Measurements from ENCODE around the gene CEACAM5.

Gene CEACAM5

DNA sequence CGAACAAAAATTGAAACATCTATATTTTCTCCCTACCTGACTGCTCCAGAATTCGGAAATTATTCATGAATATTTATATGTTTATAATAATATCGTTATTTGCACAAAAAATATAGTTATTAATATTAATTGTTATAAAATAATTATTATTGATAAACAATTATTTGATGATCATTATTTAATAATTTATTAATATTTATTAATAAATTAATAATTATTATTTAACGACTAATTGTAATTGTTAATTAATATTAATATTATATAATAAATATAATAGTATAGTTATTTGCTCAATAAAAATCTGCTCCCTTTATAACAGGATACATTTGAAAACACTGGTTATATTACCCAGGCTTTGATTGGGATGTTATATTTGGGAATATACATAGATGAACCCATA, 61.2 kb downstream of the CEACAM5 start:
- H3K4me3 ChIP-seq (ENCODE audit: low read depth, low read length): no peak overlapping the region
- in situ Hi-C loops (cut with HindIII; ENCODE audit: low sequenced_read_pairs): no loop called here
- no peak for DNase-seq (ENCODE audit: low read depth, low spot score)
- TF ChIP-seq, protein P1, sequence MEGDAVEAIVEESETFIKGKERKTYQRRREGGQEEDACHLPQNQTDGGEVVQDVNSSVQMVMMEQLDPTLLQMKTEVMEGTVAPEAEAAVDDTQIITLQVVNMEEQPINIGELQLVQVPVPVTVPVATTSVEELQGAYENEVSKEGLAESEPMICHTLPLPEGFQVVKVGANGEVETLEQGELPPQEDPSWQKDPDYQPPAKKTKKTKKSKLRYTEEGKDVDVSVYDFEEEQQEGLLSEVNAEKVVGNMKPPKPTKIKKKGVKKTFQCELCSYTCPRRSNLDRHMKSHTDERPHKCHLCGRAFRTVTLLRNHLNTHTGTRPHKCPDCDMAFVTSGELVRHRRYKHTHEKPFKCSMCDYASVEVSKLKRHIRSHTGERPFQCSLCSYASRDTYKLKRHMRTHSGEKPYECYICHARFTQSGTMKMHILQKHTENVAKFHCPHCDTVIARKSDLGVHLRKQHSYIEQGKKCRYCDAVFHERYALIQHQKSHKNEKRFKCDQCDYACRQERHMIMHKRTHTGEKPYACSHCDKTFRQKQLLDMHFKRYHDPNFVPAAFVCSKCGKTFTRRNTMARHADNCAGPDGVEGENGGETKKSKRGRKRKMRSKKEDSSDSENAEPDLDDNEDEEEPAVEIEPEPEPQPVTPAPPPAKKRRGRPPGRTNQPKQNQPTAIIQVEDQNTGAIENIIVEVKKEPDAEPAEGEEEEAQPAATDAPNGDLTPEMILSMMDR (IDR thresholded peaks at IDR 0.05; ENCODE audit: low read depth, low read length): no peak

DNA sequence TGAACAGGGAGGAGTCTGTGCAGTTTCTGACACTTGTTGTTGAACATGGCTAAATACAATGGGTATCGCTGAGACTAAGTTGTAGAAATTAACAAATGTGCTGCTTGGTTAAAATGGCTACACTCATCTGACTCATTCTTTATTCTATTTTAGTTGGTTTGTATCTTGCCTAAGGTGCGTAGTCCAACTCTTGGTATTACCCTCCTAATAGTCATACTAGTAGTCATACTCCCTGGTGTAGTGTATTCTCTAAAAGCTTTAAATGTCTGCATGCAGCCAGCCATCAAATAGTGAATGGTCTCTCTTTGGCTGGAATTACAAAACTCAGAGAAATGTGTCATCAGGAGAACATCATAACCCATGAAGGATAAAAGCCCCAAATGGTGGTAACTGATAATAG, 63.0 kb downstream of the CEACAM5 start:
- DNase-seq (ENCODE audit: low read depth, low spot score): no peak
- H3K4me3 ChIP-seq (ENCODE audit: low read depth, low read length): no peak overlapping the region
- in situ Hi-C loops (cut with HindIII; ENCODE audit: low sequenced_read_pairs): no loop called here
- TF ChIP-seq, protein P1 (IDR thresholded peaks at IDR 0.05; ENCODE audit: low read depth, low read length): no peak

DNA sequence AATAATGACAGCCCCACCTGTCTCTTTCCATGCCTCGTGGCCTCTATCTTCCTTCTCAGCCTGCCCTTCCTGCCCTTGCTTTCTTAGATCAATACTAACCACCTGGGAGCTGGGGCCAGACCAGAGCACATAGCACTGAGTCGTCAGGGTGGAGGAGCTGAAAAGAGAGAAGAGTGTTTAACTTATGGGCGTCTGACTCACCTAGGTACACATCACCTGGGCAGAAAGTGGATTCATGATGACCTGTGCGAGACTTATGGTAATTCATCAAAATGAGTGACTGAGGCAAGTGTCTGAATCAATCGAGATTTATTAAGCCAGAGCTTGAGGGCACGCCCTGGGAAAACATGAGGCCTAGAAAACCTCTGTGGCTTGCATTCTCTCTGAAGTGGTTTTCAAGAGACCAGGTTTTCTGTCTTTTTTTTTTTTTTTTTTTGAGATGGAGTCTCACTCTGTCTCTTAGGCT, 66.1 kb downstream of the CEACAM5 start:
- H3K4me3 ChIP-seq (ENCODE audit: low read depth, low read length): no peak overlapping the region
- TF ChIP-seq, protein P1 (IDR thresholded peaks at IDR 0.05; ENCODE audit: low read depth, low read length): no peak
- no peak for DNase-seq (ENCODE audit: low read depth, low spot score)
- in situ Hi-C loops (cut with HindIII; ENCODE audit: low sequenced_read_pairs): no loop called here

DNA sequence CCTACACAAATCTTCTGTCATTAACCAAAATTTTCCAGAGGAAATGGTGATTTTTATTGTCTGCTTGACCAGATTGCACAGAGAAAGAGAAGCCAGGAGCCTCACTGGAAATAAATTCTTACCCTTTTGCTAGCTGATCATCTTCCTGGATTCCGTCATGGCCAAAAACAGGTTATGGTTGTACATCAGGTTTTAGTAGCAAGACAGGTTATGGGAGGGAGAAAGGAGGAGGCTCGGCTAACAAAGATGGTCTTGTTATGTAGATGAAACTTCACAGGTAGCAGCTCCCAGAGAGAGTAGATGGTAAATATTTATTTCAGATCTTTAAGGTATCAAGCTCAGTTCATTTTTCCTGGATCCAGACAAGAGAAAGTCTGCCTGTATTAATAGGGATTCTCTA, 68.3 kb downstream of the CEACAM5 start:
- no peak for DNase-seq (ENCODE audit: low read depth, low spot score)
- TF ChIP-seq, protein P1 (IDR thresholded peaks at IDR 0.05; ENCODE audit: low read depth, low read length): no peak
- in situ Hi-C loops (cut with HindIII; ENCODE audit: low sequenced_read_pairs): no loop called here
- no peak overlapping the region for H3K4me3 ChIP-seq (ENCODE audit: low read depth, low read length)

All from astrocyte of the spinal cord (primary cell).